ENCODE data around the gene UBE4A.

DNA sequence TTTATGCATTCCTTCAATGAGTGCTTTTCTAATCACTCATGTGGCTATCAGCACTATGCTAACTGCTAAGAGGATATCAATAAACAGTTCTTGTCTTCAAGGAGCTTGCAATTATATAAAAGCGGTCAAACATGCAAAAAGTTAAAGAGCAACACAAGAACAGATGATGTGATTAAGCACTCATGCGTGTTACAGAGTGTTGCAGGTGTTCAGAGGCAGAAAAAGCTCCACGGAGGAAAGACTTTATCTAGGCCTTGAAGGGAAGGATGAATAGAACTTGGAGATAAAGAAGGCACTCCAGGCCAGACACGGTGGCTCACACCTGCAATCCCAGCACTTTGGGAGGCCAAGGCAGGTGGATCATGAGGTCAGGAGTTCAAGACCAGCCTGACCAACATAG lies 41.3 kb upstream of the UBE4A start:
- TF ChIP-seq POLR2A (IDR thresholded peaks at IDR 0.05; ENCODE audit: low read depth, low read length) = no peak
- TF ChIP-seq POLR2AphosphoS5 (IDR thresholded peaks at IDR 0.05; ENCODE audit: low read depth, low read length) = no peak
- TF ChIP-seq TAF1 (IDR thresholded peaks at IDR 0.05; ENCODE audit: borderline replicate concordance, low read depth, low read length) = no peak
